HEK293 (cell line): ENCODE results near the gene DNMT3A.
A peak's percentile ranks its signal among the peaks of the same experiment; 100 is the strongest.

ENCODE experiments used
- CTCF ChIA-PET: fragments of 350-600 bp; formaldehyde crosslinking; extraction: SDS; loops from one replicate; lab custom pipeline; 2021; ENCODE audit warnings: antibody characterized with exemption; lab: Yijun Ruan, JAX
- POLR2A ChIA-PET: fragments of 300-600 bp; formaldehyde crosslinking; extraction: SDS; loops from one replicate; lab custom pipeline; 2020; ENCODE audit warnings: antibody characterized with exemption, inconsistent platforms; lab: Yijun Ruan, JAX
- H3K27ac ChIP-seq: fragments of 200-500 bp; sonication (Bioruptor generic); 2 replicates; pipeline ENCODE4 v1.5.1; 2014; ENCODE audit warnings: low read depth, low read length, control low read depth, inconsistent platforms; ENCODE audit errors: extremely low read depth
- H3K36me3 ChIP-seq, 2 experiments: fragments of 200-500 bp in 1 of 2; sonication (Bioruptor generic) in 1 of 2; 1 replicate in 1 of 2; 2 replicates in 1 of 2; pipeline ENCODE4 v1.5.1; 2014 to 2017; ENCODE audit warnings: inconsistent platforms in 2 of 2, low read length in 2 of 2; ENCODE audit not compliant: control insufficient read depth in 2 of 2, insufficient read depth in 1 of 2
- H3K4me1 ChIP-seq: fragments of 200-500 bp; sonication (Bioruptor generic); 2 replicates; pipeline ENCODE4 v1.5.1; 2014; ENCODE audit warnings: mild to moderate bottlenecking, low read length, inconsistent platforms; ENCODE audit not compliant: control insufficient read depth, insufficient read depth
- H3K4me3 ChIP-seq: 2 replicates; pipeline ENCODE4 v1.5.1; 2011; ENCODE audit warnings: low read depth, mild to moderate bottlenecking, control low read depth, low read length, moderate library complexity
- H3K9me3 ChIP-seq: fragments of 200-500 bp; sonication (Bioruptor generic); 2 replicates; pipeline ENCODE4 v1.5.1; 2014; ENCODE audit warnings: low read depth, low read length, inconsistent platforms; ENCODE audit not compliant: control insufficient read depth, insufficient read depth
- EGR2 ChIP-seq: fragments of 450-650 bp; formaldehyde crosslinking; IDR thresholded peaks from 2 replicates; pipeline ENCODE4 v1.5.1; 2016; ENCODE audit warnings: low read depth, missing biosample characterization, missing genetic modification characterization
- HOXD13 ChIP-seq: sonication (generic); formaldehyde crosslinking; IDR thresholded peaks from 2 replicates; pipeline ENCODE4 v1.8.0; 2022; ENCODE audit warnings: missing genetic modification reagents, borderline replicate concordance
- KLF8 ChIP-seq: fragments of 450-650 bp; formaldehyde crosslinking; IDR thresholded peaks from 2 replicates; pipeline ENCODE4 v1.5.1; 2016; ENCODE audit warnings: missing biosample characterization, missing genetic modification characterization
- ZBTB8A ChIP-seq: fragments of 450-650 bp; formaldehyde crosslinking; IDR thresholded peaks from 2 replicates; pipeline ENCODE4 v1.5.1; 2016; ENCODE audit warnings: missing biosample characterization, missing genetic modification characterization
- ZFHX2 ChIP-seq: fragments of 450-650 bp; formaldehyde crosslinking; conservative IDR thresholded peaks from 2 replicates; pipeline ENCODE4 v1.5.1; 2016; ENCODE audit warnings: missing biosample characterization, missing genetic modification characterization
- ZIC2 ChIP-seq: fragments of 450-650 bp; formaldehyde crosslinking; IDR thresholded peaks from 2 replicates; pipeline ENCODE4 v1.5.1; 2016; ENCODE audit warnings: missing biosample characterization, missing genetic modification characterization
- ZNF10 ChIP-seq: fragments of 450-650 bp; formaldehyde crosslinking; IDR thresholded peaks from 2 replicates; pipeline ENCODE4 v1.5.1; 2017; ENCODE audit warnings: missing biosample characterization, missing genetic modification characterization
- ZNF132 ChIP-seq: fragments of 450-650 bp; formaldehyde crosslinking; IDR thresholded peaks from 2 replicates; pipeline ENCODE4 v1.5.1; 2017; ENCODE audit warnings: missing biosample characterization, missing genetic modification characterization, borderline replicate concordance
- ZNF138 ChIP-seq: fragments of 450-650 bp; formaldehyde crosslinking; IDR thresholded peaks from 2 replicates; pipeline ENCODE4 v1.5.1; 2016; ENCODE audit warnings: missing biosample characterization, missing genetic modification characterization, borderline replicate concordance
- ZNF214 ChIP-seq: fragments of 450-650 bp; formaldehyde crosslinking; IDR thresholded peaks from 2 replicates; pipeline ENCODE4 v1.5.1; 2017; ENCODE audit warnings: missing biosample characterization, mild to moderate bottlenecking, missing genetic modification characterization, borderline replicate concordance
- ZNF223 ChIP-seq: fragments of 450-650 bp; formaldehyde crosslinking; IDR thresholded peaks from 2 replicates; pipeline ENCODE4 v1.5.1; 2016; ENCODE audit warnings: missing biosample characterization, missing genetic modification characterization
- ZNF274 ChIP-seq, 2 experiments: fragments of 200-500 bp in 1 of 2; fragments of 450-650 bp in 1 of 2; sonication (Bioruptor generic) in 1 of 2; formaldehyde crosslinking in 1 of 2; IDR thresholded peaks; 2 replicates each; pipeline versions ENCODE4 v1.5.1 to v1.6.1; 2014 to 2016; ENCODE audit warnings: borderline replicate concordance in 1 of 2, inconsistent platforms in 1 of 2, low read length in 1 of 2, missing biosample characterization in 1 of 2, missing genetic modification characterization in 1 of 2
- ZNF354C ChIP-seq: fragments of 450-650 bp; formaldehyde crosslinking; IDR thresholded peaks from 2 replicates; pipeline ENCODE4 v1.5.1; 2016; ENCODE audit warnings: missing biosample characterization, missing genetic modification characterization, low read depth, borderline replicate concordance
- ZNF366 ChIP-seq: fragments of 450-650 bp; formaldehyde crosslinking; conservative IDR thresholded peaks from 2 replicates; pipeline ENCODE4 v1.5.1; 2016; ENCODE audit warnings: missing biosample characterization, missing genetic modification characterization
- ZNF394 ChIP-seq: fragments of 450-650 bp; formaldehyde crosslinking; IDR thresholded peaks from 2 replicates; pipeline ENCODE4 v1.5.1; 2016; ENCODE audit warnings: missing biosample characterization, missing genetic modification characterization, mild to moderate bottlenecking, moderate library complexity, borderline replicate concordance
- ZNF521 ChIP-seq: fragments of 450-650 bp; formaldehyde crosslinking; IDR thresholded peaks from 2 replicates; pipeline ENCODE4 v1.5.1; 2017; ENCODE audit warnings: missing biosample characterization, mild to moderate bottlenecking, missing genetic modification characterization
- ZNF530 ChIP-seq: fragments of 450-650 bp; formaldehyde crosslinking; IDR thresholded peaks from 2 replicates; pipeline ENCODE4 v1.5.1; 2016; ENCODE audit warnings: low read depth, missing biosample characterization, missing genetic modification characterization
- ZNF558 ChIP-seq: fragments of 450-650 bp; formaldehyde crosslinking; IDR thresholded peaks from 2 replicates; pipeline ENCODE4 v1.5.1; 2016; ENCODE audit warnings: missing biosample characterization, missing genetic modification characterization
- ZNF701 ChIP-seq: fragments of 450-650 bp; formaldehyde crosslinking; IDR thresholded peaks from 2 replicates; pipeline ENCODE4 v1.5.1; 2016; ENCODE audit warnings: missing biosample characterization, missing genetic modification characterization
- ZNF785 ChIP-seq: fragments of 450-650 bp; formaldehyde crosslinking; IDR thresholded peaks from 2 replicates; pipeline ENCODE4 v1.5.1; 2016; ENCODE audit warnings: missing biosample characterization, missing genetic modification characterization
- ZNF843 ChIP-seq: fragments of 450-650 bp; formaldehyde crosslinking; IDR thresholded peaks from 2 replicates; pipeline ENCODE4 v1.5.1; 2016; ENCODE audit warnings: missing biosample characterization, missing genetic modification characterization
- TF ChIP-seq, protein P1 (sequence below): fragments of 450-650 bp; formaldehyde crosslinking; IDR thresholded peaks from 2 replicates; pipeline ENCODE4 v1.5.1; 2017; ENCODE audit warnings: missing biosample characterization, mild to moderate bottlenecking, missing genetic modification characterization, moderate library complexity
- TF ChIP-seq, protein P2 (sequence below): fragments of 450-650 bp; formaldehyde crosslinking; IDR thresholded peaks from 2 replicates; pipeline ENCODE4 v1.5.1; 2016; ENCODE audit warnings: missing biosample characterization, missing genetic modification characterization
- TF ChIP-seq, protein P3 (sequence below): fragments of 450-650 bp; formaldehyde crosslinking; IDR thresholded peaks from 2 replicates; pipeline ENCODE4 v1.5.1; 2017; ENCODE audit warnings: missing biosample characterization, missing genetic modification characterization

DNMT3A gene

DNA sequence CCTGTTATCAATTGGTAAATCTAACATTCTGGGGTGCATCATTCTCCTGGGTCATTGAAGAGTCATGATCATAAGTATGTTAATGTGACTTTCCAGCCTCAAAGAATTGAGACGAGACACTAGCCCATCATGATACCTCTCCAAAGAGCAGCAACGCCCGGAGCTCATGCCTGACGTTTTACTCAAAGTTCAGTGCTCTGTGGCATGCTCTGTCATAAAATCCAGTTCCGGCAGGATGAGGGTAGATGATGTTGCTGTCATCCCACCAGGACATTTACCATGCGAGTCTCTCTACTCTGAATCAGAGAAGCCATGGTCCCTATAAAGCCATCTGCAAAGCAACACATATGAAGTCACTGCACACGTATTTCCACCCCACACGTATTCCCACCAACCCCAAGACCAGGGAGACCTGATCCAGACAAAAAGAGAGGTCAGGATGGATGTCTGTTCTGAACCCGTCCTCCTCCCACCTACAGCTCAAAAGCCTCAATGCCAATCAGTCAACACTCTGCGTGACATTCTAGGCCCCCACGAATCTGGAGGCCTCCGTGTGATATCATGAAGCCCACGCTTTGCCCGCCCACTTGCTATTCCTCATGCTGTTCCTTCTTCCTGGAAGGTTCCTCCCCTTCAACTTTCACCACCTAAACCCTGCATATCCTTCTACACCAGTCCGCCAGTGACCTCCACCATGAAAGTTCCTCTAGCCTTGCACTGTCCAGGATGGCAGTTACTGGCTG is 85.8 kb downstream of the DNMT3A start:
- Histone ChIP-seq H3K9me3 (no peaks in the 10 kb centered on the region), H3K4me1 (0 out of 2 replicates have a peak, but pooled peaks cover 2% of the 10 kb centered on the region), H3K36me3 (peaks cover 0 to 41% of the 10 kb centered on the region in 2 experiments; a peak in 2 of 3 replicates), H3K27ac (no peak overlapping the region), H3K4me3 (no peak overlapping the region)
- peak; percentile 91 for TF ChIP-seq ZFHX2 (tag by site-specific recombination)
- TF ChIP-seq EGR2 (tag by site-specific recombination): peak; percentile 95
- no peak for TF ChIP-seq ZNF354C (tag by site-specific recombination)
- TF ChIP-seq ZNF214 (tag by site-specific recombination): no peak
- no peak for TF ChIP-seq ZNF10 (tag by site-specific recombination)
- TF ChIP-seq ZNF366 (tag by site-specific recombination): no peak
- TF ChIP-seq, protein P1, sequence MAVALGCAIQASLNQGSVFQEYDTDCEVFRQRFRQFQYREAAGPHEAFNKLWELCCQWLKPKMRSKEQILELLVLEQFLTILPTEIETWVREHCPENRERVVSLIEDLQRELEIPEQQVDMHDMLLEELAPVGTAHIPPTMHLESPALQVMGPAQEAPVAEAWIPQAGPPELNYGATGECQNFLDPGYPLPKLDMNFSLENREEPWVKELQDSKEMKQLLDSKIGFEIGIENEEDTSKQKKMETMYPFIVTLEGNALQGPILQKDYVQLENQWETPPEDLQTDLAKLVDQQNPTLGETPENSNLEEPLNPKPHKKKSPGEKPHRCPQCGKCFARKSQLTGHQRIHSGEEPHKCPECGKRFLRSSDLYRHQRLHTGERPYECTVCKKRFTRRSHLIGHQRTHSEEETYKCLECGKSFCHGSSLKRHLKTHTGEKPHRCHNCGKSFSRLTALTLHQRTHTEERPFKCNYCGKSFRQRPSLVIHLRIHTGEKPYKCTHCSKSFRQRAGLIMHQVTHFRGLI (tag by site-specific recombination): no peak
- TF ChIP-seq HOXD13 (CRISPR knock-in tag): no peak
- no peak for TF ChIP-seq ZNF274 (IDR thresholded peaks at IDR 0.05; ENCODE audit: low read length)
- no peak for TF ChIP-seq ZNF274 (tag by site-specific recombination; IDR thresholded peaks at IDR 0.05; ENCODE audit: borderline replicate concordance)
- TF ChIP-seq ZNF394: no peak
- ChIA-PET POLR2A (no interaction called here), CTCF (no interaction called here)

DNA sequence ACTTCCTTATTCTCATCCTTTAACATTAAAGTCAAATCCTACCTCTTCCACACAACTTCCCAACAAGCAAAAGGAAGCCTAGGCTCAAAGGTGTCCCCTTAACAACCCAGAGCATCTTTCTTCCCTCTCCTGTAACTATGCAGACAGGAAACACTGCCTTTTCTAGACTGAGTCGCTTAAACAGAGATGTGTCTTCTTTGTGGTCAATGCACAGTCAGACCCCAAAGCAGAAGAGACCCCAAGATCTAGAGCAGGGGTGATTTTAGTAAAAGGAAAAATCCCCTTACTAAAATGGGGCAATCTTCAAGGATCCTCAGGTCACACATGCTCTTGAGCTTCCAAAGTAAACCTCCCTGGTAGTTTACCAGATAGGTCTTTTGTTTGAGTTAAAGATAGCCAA is 86.8 kb downstream of the DNMT3A start:
- CTCF ChIA-PET: interaction anchor here (0.6 kb wide), 1 partner anchor 275 kb away, joined by 4 read pairs; no protein-coding TSS in a partner anchor
- Histone ChIP-seq H3K4me1 (0 out of 2 replicates have a peak, but pooled peaks cover 2% of the 10 kb centered on the region), H3K27ac (no peak overlapping the region), H3K9me3 (no peaks in the 10 kb centered on the region), H3K4me3 (no peak overlapping the region), H3K36me3 (peaks cover 0 to 41% of the 10 kb centered on the region in 2 experiments; a peak in 1 of 3 replicates)
- POLR2A ChIA-PET: no interaction called here
- TF ChIP-seq ZNF785 (no peak), ZNF843 (no peak), ZNF394 (no peak), ZNF132 (tag by site-specific recombination) (no peak), ZIC2 (tag by site-specific recombination) (no peak), ZNF223 (tag by site-specific recombination) (no peak), ZNF530 (tag by site-specific recombination) (no peak), ZNF701 (no peak), KLF8 (tag by site-specific recombination) (no peak), ZNF138 (tag by site-specific recombination) (no peak), ZNF521 (no peak), ZNF558 (tag by site-specific recombination) (no peak), ZNF366 (tag by site-specific recombination) (no peak), ZBTB8A (tag by site-specific recombination) (no peak)
- TF ChIP-seq, protein P2, sequence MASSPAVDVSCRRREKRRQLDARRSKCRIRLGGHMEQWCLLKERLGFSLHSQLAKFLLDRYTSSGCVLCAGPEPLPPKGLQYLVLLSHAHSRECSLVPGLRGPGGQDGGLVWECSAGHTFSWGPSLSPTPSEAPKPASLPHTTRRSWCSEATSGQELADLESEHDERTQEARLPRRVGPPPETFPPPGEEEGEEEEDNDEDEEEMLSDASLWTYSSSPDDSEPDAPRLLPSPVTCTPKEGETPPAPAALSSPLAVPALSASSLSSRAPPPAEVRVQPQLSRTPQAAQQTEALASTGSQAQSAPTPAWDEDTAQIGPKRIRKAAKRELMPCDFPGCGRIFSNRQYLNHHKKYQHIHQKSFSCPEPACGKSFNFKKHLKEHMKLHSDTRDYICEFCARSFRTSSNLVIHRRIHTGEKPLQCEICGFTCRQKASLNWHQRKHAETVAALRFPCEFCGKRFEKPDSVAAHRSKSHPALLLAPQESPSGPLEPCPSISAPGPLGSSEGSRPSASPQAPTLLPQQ (tag by site-specific recombination): no peak
- TF ChIP-seq, protein P3, sequence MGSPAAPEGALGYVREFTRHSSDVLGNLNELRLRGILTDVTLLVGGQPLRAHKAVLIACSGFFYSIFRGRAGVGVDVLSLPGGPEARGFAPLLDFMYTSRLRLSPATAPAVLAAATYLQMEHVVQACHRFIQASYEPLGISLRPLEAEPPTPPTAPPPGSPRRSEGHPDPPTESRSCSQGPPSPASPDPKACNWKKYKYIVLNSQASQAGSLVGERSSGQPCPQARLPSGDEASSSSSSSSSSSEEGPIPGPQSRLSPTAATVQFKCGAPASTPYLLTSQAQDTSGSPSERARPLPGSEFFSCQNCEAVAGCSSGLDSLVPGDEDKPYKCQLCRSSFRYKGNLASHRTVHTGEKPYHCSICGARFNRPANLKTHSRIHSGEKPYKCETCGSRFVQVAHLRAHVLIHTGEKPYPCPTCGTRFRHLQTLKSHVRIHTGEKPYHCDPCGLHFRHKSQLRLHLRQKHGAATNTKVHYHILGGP (tag by site-specific recombination): no peak
- TF ChIP-seq, protein P1 (tag by site-specific recombination): no peak
